H1 (cell line): Measurements from ENCODE around the gene UGT1A7.

ENCODE experiments used
- CEBPB ChIP-seq: IDR thresholded peaks from 2 replicates; pipeline ENCODE4 v1.6.1; 2012; ENCODE audit warnings: low read depth, low read length
- CHD1 ChIP-seq: IDR thresholded peaks from 2 replicates; pipeline ENCODE4 v1.6.1; 2012; ENCODE audit warnings: low read depth, low read length, improper control_type of control experiment
- POLR2A ChIP-seq, 2 experiments: IDR thresholded peaks; 1 replicate in 1 of 2; 2 replicates in 1 of 2; pipeline ENCODE4 v1.6.1; 2011; ENCODE audit warnings: low read depth in 2 of 2, low read length in 2 of 2, mild to moderate bottlenecking in 2 of 2; ENCODE audit errors: control extremely low read depth in 1 of 2
- RFX5 ChIP-seq: IDR thresholded peaks from 2 replicates; pipeline ENCODE4 v1.6.1; 2011; ENCODE audit warnings: low read depth, low read length, improper control_type of control experiment, borderline replicate concordance
- SIX5 ChIP-seq: IDR thresholded peaks from 2 replicates; pipeline ENCODE4 v1.6.1; 2011; ENCODE audit warnings: mild to moderate bottlenecking, low read depth, low read length
- SP4 ChIP-seq: IDR thresholded peaks from 2 replicates; pipeline ENCODE4 v1.6.1; 2012; ENCODE audit warnings: low read length, inconsistent platforms
- TBP ChIP-seq: IDR thresholded peaks from 2 replicates; pipeline ENCODE4 v1.6.1; 2011; ENCODE audit warnings: low read depth, low read length, improper control_type of control experiment
- TF ChIP-seq, protein P1 (sequence below): IDR thresholded peaks from 2 replicates; pipeline ENCODE4 v1.6.1; 2011; ENCODE audit warnings: low read length, improper control_type of control experiment
- TF ChIP-seq, protein P2 (sequence below), 3 experiments: IDR thresholded peaks; 1 replicate in 2 of 3; 2 replicates in 1 of 3; pipeline versions ENCODE4 v1.5.1 to v1.6.1; 2011; ENCODE audit warnings: low read length in 3 of 3, mild to moderate bottlenecking in 3 of 3, inconsistent platforms in 2 of 3, low read depth in 1 of 3, moderate library complexity in 1 of 3; ENCODE audit not compliant: insufficient read depth in 1 of 3; ENCODE audit errors: control extremely low read depth in 1 of 3

DNA sequence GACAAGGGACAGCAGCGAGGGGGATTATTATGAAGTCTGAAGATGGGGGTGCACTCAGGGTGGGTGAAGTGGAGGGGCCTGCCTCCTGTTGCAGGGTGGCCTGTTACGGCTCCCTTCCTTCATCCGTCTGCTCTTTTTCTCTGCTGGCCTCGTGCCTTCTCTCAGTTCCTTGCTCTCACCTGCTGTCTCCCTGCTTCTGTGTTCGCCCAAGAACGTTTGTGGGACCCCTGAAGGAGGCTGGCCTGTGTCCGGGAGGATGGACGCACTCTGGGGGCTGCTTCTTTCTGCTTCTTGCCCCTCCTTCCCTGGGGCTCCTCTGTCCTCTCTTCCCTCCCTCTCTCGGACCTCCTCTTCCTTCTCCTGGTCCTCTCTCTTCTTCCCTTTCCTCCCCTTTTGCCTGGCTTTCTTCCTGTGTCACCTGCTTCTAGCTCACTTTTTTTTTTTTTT, 110.2 kb downstream of the UGT1A7 start:
- TF ChIP-seq CHD1 (no peak), SIX5 (no peak), POLR2A (IDR thresholded peaks at IDR 0.05; ENCODE audit: control extremely low read depth in 1 of 2, low read depth in 2 of 2, low read length in 2 of 2) (no peak), CEBPB (no peak), TBP (no peak), RFX5 (no peak), SP4 (no peak)
- TF ChIP-seq, protein P1, sequence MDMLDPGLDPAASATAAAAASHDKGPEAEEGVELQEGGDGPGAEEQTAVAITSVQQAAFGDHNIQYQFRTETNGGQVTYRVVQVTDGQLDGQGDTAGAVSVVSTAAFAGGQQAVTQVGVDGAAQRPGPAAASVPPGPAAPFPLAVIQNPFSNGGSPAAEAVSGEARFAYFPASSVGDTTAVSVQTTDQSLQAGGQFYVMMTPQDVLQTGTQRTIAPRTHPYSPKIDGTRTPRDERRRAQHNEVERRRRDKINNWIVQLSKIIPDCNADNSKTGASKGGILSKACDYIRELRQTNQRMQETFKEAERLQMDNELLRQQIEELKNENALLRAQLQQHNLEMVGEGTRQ, result no peak
- TF ChIP-seq, protein P2, sequence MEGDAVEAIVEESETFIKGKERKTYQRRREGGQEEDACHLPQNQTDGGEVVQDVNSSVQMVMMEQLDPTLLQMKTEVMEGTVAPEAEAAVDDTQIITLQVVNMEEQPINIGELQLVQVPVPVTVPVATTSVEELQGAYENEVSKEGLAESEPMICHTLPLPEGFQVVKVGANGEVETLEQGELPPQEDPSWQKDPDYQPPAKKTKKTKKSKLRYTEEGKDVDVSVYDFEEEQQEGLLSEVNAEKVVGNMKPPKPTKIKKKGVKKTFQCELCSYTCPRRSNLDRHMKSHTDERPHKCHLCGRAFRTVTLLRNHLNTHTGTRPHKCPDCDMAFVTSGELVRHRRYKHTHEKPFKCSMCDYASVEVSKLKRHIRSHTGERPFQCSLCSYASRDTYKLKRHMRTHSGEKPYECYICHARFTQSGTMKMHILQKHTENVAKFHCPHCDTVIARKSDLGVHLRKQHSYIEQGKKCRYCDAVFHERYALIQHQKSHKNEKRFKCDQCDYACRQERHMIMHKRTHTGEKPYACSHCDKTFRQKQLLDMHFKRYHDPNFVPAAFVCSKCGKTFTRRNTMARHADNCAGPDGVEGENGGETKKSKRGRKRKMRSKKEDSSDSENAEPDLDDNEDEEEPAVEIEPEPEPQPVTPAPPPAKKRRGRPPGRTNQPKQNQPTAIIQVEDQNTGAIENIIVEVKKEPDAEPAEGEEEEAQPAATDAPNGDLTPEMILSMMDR (IDR thresholded peaks at IDR 0.05; ENCODE audit: control extremely low read depth in 1 of 3, insufficient read depth in 1 of 3, low read depth in 1 of 3, low read length in 3 of 3), result no peak
